ENCODE data around the gene PHGDH.

PHGDH gene

DNA sequence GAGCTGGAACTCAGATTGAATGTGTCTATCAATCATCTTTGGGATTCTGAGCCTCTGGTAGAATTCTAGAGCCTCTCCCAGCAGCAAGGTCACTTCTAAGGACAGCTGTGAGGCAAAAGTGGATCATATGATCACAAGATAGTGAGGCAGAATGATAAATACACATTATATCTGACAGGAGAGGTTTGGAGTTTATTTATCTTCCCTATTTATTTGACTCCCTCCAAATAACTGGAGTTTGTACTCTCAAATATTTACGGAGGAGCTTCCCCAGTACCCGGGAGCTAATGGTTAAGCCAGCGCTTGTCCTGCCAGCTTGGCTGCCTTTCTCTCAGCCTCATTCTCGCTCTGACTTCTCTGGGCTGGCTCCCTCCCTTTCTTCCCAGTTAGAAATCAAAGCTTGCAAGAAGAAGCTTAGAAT is 54.6 kb downstream of the PHGDH start:
- POLR2A ChIA-PET: no interaction called here
- DNase-seq (ENCODE audit: extremely low spot score): no peak
- CTCF ChIA-PET: interaction anchor here (1.0 kb wide), 1 partner anchor 23 kb away, joined by 5 read pairs; no protein-coding TSS in a partner anchor
- TF ChIP-seq L3MBTL2 (conservative IDR thresholded peaks at IDR 0.05) (no peak), SUZ12 (IDR thresholded peaks at IDR 0.05) (no peak), FOXA1 (IDR thresholded peaks at IDR 0.05) (no peak), TARDBP (IDR thresholded peaks at IDR 0.05) (no peak), FOXK2 (IDR thresholded peaks at IDR 0.05) (no peak), FOXM1 (IDR thresholded peaks at IDR 0.05; ENCODE audit: borderline replicate concordance) (no peak), ARNT (IDR thresholded peaks at IDR 0.05) (no peak), HDGF (IDR thresholded peaks at IDR 0.05; ENCODE audit: borderline replicate concordance) (no peak), SP1 (IDR thresholded peaks at IDR 0.05) (no peak), ZNF384 (IDR thresholded peaks at IDR 0.05) (no peak), ELF4 (IDR thresholded peaks at IDR 0.05) (no peak)
- TF ChIP-seq, protein P1, sequence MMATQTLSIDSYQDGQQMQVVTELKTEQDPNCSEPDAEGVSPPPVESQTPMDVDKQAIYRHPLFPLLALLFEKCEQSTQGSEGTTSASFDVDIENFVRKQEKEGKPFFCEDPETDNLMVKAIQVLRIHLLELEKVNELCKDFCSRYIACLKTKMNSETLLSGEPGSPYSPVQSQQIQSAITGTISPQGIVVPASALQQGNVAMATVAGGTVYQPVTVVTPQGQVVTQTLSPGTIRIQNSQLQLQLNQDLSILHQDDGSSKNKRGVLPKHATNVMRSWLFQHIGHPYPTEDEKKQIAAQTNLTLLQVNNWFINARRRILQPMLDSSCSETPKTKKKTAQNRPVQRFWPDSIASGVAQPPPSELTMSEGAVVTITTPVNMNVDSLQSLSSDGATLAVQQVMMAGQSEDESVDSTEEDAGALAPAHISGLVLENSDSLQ (IDR thresholded peaks at IDR 0.05): no peak

DNA sequence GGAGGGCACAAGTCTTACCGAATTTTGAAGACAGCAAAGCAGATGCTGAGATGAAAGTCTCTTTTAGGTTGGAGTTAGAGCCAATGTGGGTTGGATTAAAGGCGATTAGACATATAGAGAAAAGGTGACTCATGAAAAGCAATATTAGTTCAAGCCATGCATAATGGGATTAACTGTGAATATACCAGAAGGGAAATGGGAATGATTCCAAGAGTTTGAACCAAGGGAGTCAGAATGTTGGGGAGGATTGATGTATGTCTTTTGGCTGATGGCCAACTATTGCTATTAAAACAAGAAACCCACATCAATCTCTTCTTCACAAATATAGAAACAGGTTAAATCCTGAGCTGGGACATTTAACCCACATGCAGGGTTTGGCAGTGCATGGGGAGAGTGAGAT is 55.8 kb downstream of the PHGDH start:
- no peak for DNase-seq (ENCODE audit: extremely low spot score)
- CTCF ChIA-PET: no interaction called here
- POLR2A ChIA-PET: interaction anchor here (0.7 kb wide), 1 partner anchor 56 kb away, joined by 3 read pairs; the partner anchor contains the start of gene PHGDH
- TF ChIP-seq SUZ12 (IDR thresholded peaks at IDR 0.05) (no peak), LEF1 (IDR thresholded peaks at IDR 0.05; ENCODE audit: borderline replicate concordance) (no peak), HDGF (IDR thresholded peaks at IDR 0.05; ENCODE audit: borderline replicate concordance) (no peak), SP1 (IDR thresholded peaks at IDR 0.05) (no peak), ELF4 (IDR thresholded peaks at IDR 0.05) (no peak)
- TF ChIP-seq, protein P1 (IDR thresholded peaks at IDR 0.05): no peak

DNA sequence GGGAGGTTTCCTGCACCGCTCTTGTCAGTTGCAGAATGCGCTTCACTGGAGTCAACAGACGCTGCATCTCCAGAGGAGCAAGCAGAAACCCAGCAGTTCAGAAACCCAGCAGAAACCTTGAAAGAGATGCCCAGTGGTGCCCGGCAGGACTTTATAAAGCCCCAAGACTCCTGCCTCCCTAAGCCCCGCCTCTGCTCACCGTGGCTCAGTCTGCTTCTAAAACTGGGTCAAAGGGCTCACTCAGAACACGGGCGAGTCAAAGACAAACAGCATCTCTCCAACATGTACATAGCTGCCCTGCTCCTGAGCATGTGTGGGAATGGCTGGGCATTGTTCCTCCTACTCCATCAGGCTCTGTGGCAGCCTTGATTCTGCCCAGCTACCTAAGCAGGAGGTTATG is 57.0 kb downstream of the PHGDH start, which contains the start of gene HMGCS2:
Gene HMGCS2 (minus strand): TSS at position 128 of the 400 bp plus-strand sequence. CDS start 61 bp downstream, at position 67.
- POLR2A ChIA-PET: interaction anchor here (0.8 kb wide), 1 partner anchor 11 kb away, joined by 4 read pairs; no protein-coding TSS in a partner anchor
- CTCF ChIA-PET: interaction anchor here (0.6 kb wide), 1 partner anchor 25 kb away, joined by 3 read pairs; no protein-coding TSS in a partner anchor
- DNase-seq (ENCODE audit: extremely low spot score): no peak
- TF ChIP-seq BHLHE40 (IDR thresholded peaks at IDR 0.05; ENCODE audit: borderline replicate concordance): no peak
- TF ChIP-seq SP1 (IDR thresholded peaks at IDR 0.05): no peak
- TF ChIP-seq, protein P1 (IDR thresholded peaks at IDR 0.05): no peak
- TF ChIP-seq FOXM1 (IDR thresholded peaks at IDR 0.05; ENCODE audit: borderline replicate concordance): no peak
- TF ChIP-seq HDGF (IDR thresholded peaks at IDR 0.05; ENCODE audit: borderline replicate concordance): no peak
- no peak for TF ChIP-seq TARDBP (IDR thresholded peaks at IDR 0.05)
- no peak for TF ChIP-seq FOXA1 (IDR thresholded peaks at IDR 0.05)
- no peak for TF ChIP-seq L3MBTL2 (conservative IDR thresholded peaks at IDR 0.05)
- no peak for TF ChIP-seq CTBP1 (IDR thresholded peaks at IDR 0.05; ENCODE audit: borderline replicate concordance)
- TF ChIP-seq ARNT (IDR thresholded peaks at IDR 0.05): no peak
- TF ChIP-seq ZNF384 (IDR thresholded peaks at IDR 0.05): no peak
- TF ChIP-seq NFRKB (IDR thresholded peaks at IDR 0.05): no peak
- TF ChIP-seq LEF1 (IDR thresholded peaks at IDR 0.05; ENCODE audit: borderline replicate concordance): no peak
- TF ChIP-seq FOXK2 (IDR thresholded peaks at IDR 0.05): no peak
- no peak for TF ChIP-seq SUZ12 (IDR thresholded peaks at IDR 0.05)
- no peak for TF ChIP-seq ELF4 (IDR thresholded peaks at IDR 0.05)

DNA sequence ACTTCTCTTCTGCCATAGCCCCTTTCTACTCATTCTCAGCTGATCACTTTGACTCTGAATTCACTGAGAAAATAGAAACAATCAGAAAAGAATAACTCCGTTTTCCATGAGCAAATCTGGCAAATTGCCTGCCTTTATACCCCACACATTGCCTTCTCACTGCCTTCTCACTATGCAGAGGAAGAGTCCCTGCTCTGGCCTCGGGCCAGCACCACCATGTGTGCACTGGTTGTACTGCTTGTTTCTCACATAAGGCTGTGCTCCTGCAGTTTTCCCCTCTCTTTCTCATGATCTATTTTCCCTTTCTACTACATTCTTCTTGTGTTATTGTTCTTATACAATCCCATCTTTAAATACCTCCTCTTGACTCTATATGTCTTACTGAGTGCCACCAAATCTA is 59.3 kb downstream of the PHGDH start:
- ChIA-PET CTCF (no interaction called here), POLR2A (interaction anchor here (2.2 kb wide), 1 partner anchor 9 kb away, joined by 5 read pairs; no protein-coding TSS in a partner anchor)
- peak; percentile 53 for DNase-seq (ENCODE audit: extremely low spot score)
- no peak for TF ChIP-seq TARDBP (IDR thresholded peaks at IDR 0.05)
- no peak for TF ChIP-seq FOXK2 (IDR thresholded peaks at IDR 0.05)
- TF ChIP-seq L3MBTL2 (conservative IDR thresholded peaks at IDR 0.05): no peak
- no peak for TF ChIP-seq LEF1 (IDR thresholded peaks at IDR 0.05; ENCODE audit: borderline replicate concordance)
- TF ChIP-seq BHLHE40 (IDR thresholded peaks at IDR 0.05; ENCODE audit: borderline replicate concordance): no peak
- no peak for TF ChIP-seq FOXA1 (IDR thresholded peaks at IDR 0.05)
- TF ChIP-seq ARNT (IDR thresholded peaks at IDR 0.05): no peak
- TF ChIP-seq ZNF384 (IDR thresholded peaks at IDR 0.05): no peak
- TF ChIP-seq SUZ12 (IDR thresholded peaks at IDR 0.05): no peak
- no peak for TF ChIP-seq FOXM1 (IDR thresholded peaks at IDR 0.05; ENCODE audit: borderline replicate concordance)
- no peak for TF ChIP-seq HDGF (IDR thresholded peaks at IDR 0.05; ENCODE audit: borderline replicate concordance)
- TF ChIP-seq CTBP1 (IDR thresholded peaks at IDR 0.05; ENCODE audit: borderline replicate concordance): no peak
- no peak for TF ChIP-seq ELF4 (IDR thresholded peaks at IDR 0.05)
- TF ChIP-seq NFRKB (IDR thresholded peaks at IDR 0.05): no peak
- TF ChIP-seq SP1 (IDR thresholded peaks at IDR 0.05): no peak
- TF ChIP-seq, protein P1 (IDR thresholded peaks at IDR 0.05): no peak

DNA sequence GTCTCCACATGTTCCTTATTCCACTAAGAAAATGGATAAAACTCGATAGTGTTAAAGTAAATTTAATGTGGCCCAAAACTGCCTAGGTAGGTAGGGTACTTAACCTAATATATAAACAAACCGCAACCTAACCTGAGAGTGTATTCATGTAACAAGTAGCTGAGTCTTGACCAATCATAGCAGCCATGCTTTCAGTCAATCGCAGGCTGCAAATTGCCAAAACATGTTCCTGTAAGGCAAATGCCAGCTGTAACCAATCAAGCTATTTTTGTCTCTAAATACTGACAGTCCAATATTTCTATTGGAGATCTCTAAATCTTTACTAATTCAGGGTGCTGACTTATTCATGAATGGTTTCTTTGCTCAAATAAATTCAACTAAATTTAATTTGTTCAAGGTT is 60.0 kb downstream of the PHGDH start:
- POLR2A ChIA-PET: interaction anchor here (2.2 kb wide), 1 partner anchor 8 kb away, joined by 5 read pairs; no protein-coding TSS in a partner anchor

More for the DNA sequence above, 60.0 kb downstream of the PHGDH start:
- TF ChIP-seq LEF1 (IDR thresholded peaks at IDR 0.05; ENCODE audit: borderline replicate concordance) (no peak), TARDBP (IDR thresholded peaks at IDR 0.05) (no peak), FOXA1 (IDR thresholded peaks at IDR 0.05) (no peak), SUZ12 (IDR thresholded peaks at IDR 0.05) (no peak), BHLHE40 (IDR thresholded peaks at IDR 0.05; ENCODE audit: borderline replicate concordance) (no peak), FOXM1 (IDR thresholded peaks at IDR 0.05; ENCODE audit: borderline replicate concordance) (no peak)
- no peak for DNase-seq (ENCODE audit: extremely low spot score)
- CTCF ChIA-PET: no interaction called here
